Ascending aorta (tissue), 2 donors: ENCODE measurements around the gene CLEC3A. TPM values are rescaled to one million over a fixed set of nuclear protein-coding genes. Genes with fewer than 3 reads are reported as not detected.

Source experiments
- DNase-seq, 2 donors: peaks; one replicate each; pipeline ENCODE4 v3.0.0-alpha.2; 2019; ENCODE audit warnings: low spot score in 2 of 2
- H3K27ac ChIP-seq, 2 donors: fragments of 200-600 bp; sonication (generic); one replicate each; pipeline ENCODE4 v1.5.1; 2016 to 2017; ENCODE audit warnings: mild to moderate bottlenecking in 1 of 2
- H3K27me3 ChIP-seq: fragments of 200-600 bp; sonication (generic); one replicate; pipeline ENCODE4 v1.5.1; 2017
- H3K36me3 ChIP-seq, 2 donors: fragments of 200-600 bp; sonication (generic); one replicate each; pipeline ENCODE4 v1.5.1; 2016
- H3K4me1 ChIP-seq, 2 donors: fragments of 200-600 bp; sonication (generic); one replicate each; pipeline ENCODE4 v1.5.1; 2016 to 2017; ENCODE audit warnings: mild to moderate bottlenecking in 1 of 2
- H3K4me3 ChIP-seq, 2 donors: fragments of 200-600 bp; sonication (generic); one replicate each; pipeline ENCODE4 v1.5.1; 2016 to 2017; ENCODE audit warnings: mild to moderate bottlenecking in 1 of 2
- H3K9me3 ChIP-seq, 2 donors: fragments of 200-600 bp; sonication (generic); one replicate each; pipeline ENCODE4 v1.5.1; 2016
- CTCF ChIP-seq, 3 experiments: fragments of 200-600 bp in 2 of 3; fragments of 450-650 bp in 1 of 3; sonication (generic) in 2 of 3; IDR thresholded peaks; one replicate each; pipeline ENCODE4 v1.5.1; 2016 to 2019; ENCODE audit warnings: antibody characterized with exemption in 3 of 3, mild to moderate bottlenecking in 1 of 3, moderate library complexity in 1 of 3
- intact Hi-C: fragments of 100-400 bp; cut with DNase I; formaldehyde crosslinking; loops from one replicate; pipeline ENCODE4 v1.15.1; 2023
- total RNA-seq: library from RNA; depleted of rRNA; stranded (reverse); fragments of >200 nt; gene quantifications from one replicate; pipeline ENCODE4 v1.1.0, GENCODE V29; 2016

Gene CLEC3A
- total RNA-seq, 1 donor from 2014 or later = not detected

GRCh38 chr16:78004517-78004916, 17.8 kb upstream of the CLEC3A start:
- H3K9me3 ChIP-seq = no peaks in the 10 kb centered on the region
- no peaks in the 10 kb centered on the region for H3K27me3 ChIP-seq
- H3K27ac ChIP-seq = no peak overlapping the region
- H3K4me1 ChIP-seq = no peaks in the 10 kb centered on the region
- intact Hi-C loops = loop anchor here (5.0 kb wide), 1 partner anchor 217 kb away; the partner anchor contains the start of gene VAT1L
- H3K4me3 ChIP-seq = no peak overlapping the region
- no peak for TF ChIP-seq CTCF (IDR thresholded peaks at IDR 0.05)
- no peak for DNase-seq
- no peaks in the 10 kb centered on the region for H3K36me3 ChIP-seq

- no peak for TF ChIP-seq CTCF (IDR thresholded peaks at IDR 0.05)
- no peaks in the 10 kb centered on the region for H3K9me3 ChIP-seq
- no peaks in the 10 kb centered on the region for H3K4me1 ChIP-seq
- H3K4me3 ChIP-seq = no peak overlapping the region
- intact Hi-C loops = no loop called here
- H3K27me3 ChIP-seq = no peaks in the 10 kb centered on the region
- DNase-seq = no peak
- no peak overlapping the region for H3K27ac ChIP-seq
- no peaks in the 10 kb centered on the region for H3K36me3 ChIP-seq
Measured at GRCh38 chr16:78005881-78006280, 16.5 kb upstream of the CLEC3A start.

GRCh38 chr16:78007121-78007520, 15.2 kb upstream of the CLEC3A start:
- Histone ChIP-seq H3K9me3 (no peaks in the 10 kb centered on the region), H3K4me3 (no peak overlapping the region), H3K27me3 (no peaks in the 10 kb centered on the region), H3K27ac (no peak overlapping the region), H3K36me3 (no peaks in the 10 kb centered on the region), H3K4me1 (no peaks in the 10 kb centered on the region)
- intact Hi-C loops = no loop called here
- no peak for DNase-seq
- TF ChIP-seq CTCF (IDR thresholded peaks at IDR 0.05) = no peak

GRCh38 chr16:78024159-78024558, 1.8 kb downstream of the CLEC3A start:
- Histone ChIP-seq H3K9me3 (no peaks in the 10 kb centered on the region), H3K27ac (no peak overlapping the region), H3K36me3 (no peaks in the 10 kb centered on the region), H3K4me1 (no peaks in the 10 kb centered on the region), H3K27me3 (no peaks in the 10 kb centered on the region), H3K4me3 (no peak overlapping the region)
- intact Hi-C loops = no loop called here
- DNase-seq = no peak
- TF ChIP-seq CTCF (IDR thresholded peaks at IDR 0.05) = no peak

- Histone ChIP-seq H3K4me1 (no peaks in the 10 kb centered on the region), H3K36me3 (no peaks in the 10 kb centered on the region), H3K4me3 (no peak overlapping the region), H3K9me3 (no peaks in the 10 kb centered on the region), H3K27me3 (no peaks in the 10 kb centered on the region), H3K27ac (no peak overlapping the region)
- no peak for TF ChIP-seq CTCF (IDR thresholded peaks at IDR 0.05)
- intact Hi-C loops = no loop called here
- DNase-seq = no peak
Measured at GRCh38 chr16:78025631-78026030, 3.3 kb downstream of the CLEC3A start.

GRCh38 chr16:78028018-78028417, 5.7 kb downstream of the CLEC3A start:
- DNase-seq = no peak
- Histone ChIP-seq H3K27me3 (no peaks in the 10 kb centered on the region), H3K4me1 (no peaks in the 10 kb centered on the region), H3K4me3 (no peak overlapping the region), H3K36me3 (no peaks in the 10 kb centered on the region), H3K27ac (no peak overlapping the region), H3K9me3 (no peaks in the 10 kb centered on the region)
- intact Hi-C loops = no loop called here
- no peak for TF ChIP-seq CTCF (IDR thresholded peaks at IDR 0.05)
